Large intestine (tissue), 3 donors: ENCODE results near the gene GRID1. TPM values are rescaled to one million over a fixed set of nuclear protein-coding genes. Genes with fewer than 3 reads are reported as not detected.

Experiments used
- DNase-seq, 2 donors: peaks; one replicate each; pipeline versions ENCODE4 v3.0.0 to v3.0.0-alpha.2; 2013
- H3K27ac ChIP-seq: one replicate; pipeline ENCODE4 v1.5.1; 2013; ENCODE audit warnings: low read length
- H3K27me3 ChIP-seq: 2 replicates; pipeline ENCODE4 v1.6.1; 2013; ENCODE audit warnings: low read length; ENCODE audit not compliant: control insufficient read depth, insufficient read depth
- H3K36me3 ChIP-seq: 2 replicates; pipeline ENCODE4 v1.6.1; 2013; ENCODE audit warnings: low read length; ENCODE audit not compliant: control insufficient read depth, insufficient read depth
- H3K4me1 ChIP-seq: one replicate; pipeline ENCODE4 v1.6.1; 2013; ENCODE audit warnings: low read length; ENCODE audit not compliant: control insufficient read depth, insufficient read depth
- H3K4me3 ChIP-seq: one replicate; pipeline ENCODE4 v1.5.1; 2013; ENCODE audit warnings: low read length
- H3K9me3 ChIP-seq: one replicate; pipeline ENCODE4 v1.6.1; 2013; ENCODE audit warnings: mild to moderate bottlenecking, low read depth, low read length, moderate library complexity; ENCODE audit not compliant: control insufficient read depth
- WGBS: methylation state at CpG from one replicate; pipeline ENCODE4 v1.1.5; 2013; ENCODE audit warnings: low lambda C conversion rate; ENCODE audit not compliant: insufficient coverage; 5-methylcytosine and 5-hydroxymethylcytosine counted together
- polyA plus RNA-seq: library from polyadenylated mRNA; unstranded; fragments of 120-200 nt; gene quantifications from one replicate; pipeline ENCODE4 v1.2.1, GENCODE V29; 2013

GRID1 gene
- polyA plus RNA-seq, 1 donor, result 1.7 TPM

- H3K4me3 ChIP-seq, result no peak overlapping the region
- no peak overlapping the region for H3K27ac ChIP-seq
- H3K9me3 ChIP-seq, result no peaks in the 10 kb centered on the region
- H3K27me3 ChIP-seq, result no peaks in the 10 kb centered on the region
- DNase-seq, result no peak
- no peaks in the 10 kb centered on the region for H3K4me1 ChIP-seq
- H3K36me3 ChIP-seq, result no peaks in the 10 kb centered on the region
These were observed 387.0 kb downstream of the GRID1 start for GRCh38 chr10:85979598-85979997.

DNA sequence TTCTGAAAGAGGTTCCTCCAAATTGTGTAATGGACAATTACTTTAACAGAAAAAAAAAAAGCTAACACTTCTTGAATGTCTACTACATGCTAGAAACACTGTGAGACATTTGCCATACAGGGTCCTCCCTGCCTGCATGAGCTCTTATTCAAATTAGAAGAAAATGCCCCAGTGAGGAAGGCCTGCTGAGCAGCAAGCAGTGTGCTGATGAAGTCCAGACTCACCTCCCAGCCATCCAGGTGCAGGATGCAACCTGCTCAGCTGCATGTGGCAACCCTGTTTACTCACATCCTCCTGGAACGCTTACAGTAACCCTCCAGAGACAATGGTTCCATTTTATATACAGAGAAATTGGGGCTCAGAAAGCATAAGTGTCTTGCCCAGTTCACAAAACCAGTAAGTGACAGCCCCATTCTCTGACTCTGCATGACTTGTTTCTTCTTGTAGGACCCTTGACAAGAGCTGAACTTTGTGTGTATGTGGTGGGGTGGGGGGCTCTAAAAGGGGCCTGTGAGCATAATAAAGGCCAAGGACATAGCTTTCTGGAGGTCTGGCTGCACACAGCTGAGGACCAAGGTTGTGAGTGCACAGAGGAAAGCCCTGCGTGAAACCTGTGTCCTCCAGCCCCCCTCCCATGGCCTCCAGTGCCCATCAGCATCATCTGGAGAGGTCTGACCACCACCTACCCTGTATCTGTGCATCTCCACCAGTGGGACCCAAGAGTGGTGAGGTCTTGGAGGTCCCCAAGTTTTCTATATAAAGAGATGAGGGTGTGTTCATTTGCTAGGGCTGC lies 387.8 kb downstream of the GRID1 start:
- H3K4me3 ChIP-seq, result no peak overlapping the region
- H3K27me3 ChIP-seq, result no peaks in the 10 kb centered on the region
- H3K27ac ChIP-seq, result no peak overlapping the region
- DNase-seq, result no peak
- no peaks in the 10 kb centered on the region for H3K4me1 ChIP-seq
- no peaks in the 10 kb centered on the region for H3K9me3 ChIP-seq
- H3K36me3 ChIP-seq, result no peaks in the 10 kb centered on the region
- WGBS, result no CpG with 5 or more reads among the region's 2 CpGs

DNA sequence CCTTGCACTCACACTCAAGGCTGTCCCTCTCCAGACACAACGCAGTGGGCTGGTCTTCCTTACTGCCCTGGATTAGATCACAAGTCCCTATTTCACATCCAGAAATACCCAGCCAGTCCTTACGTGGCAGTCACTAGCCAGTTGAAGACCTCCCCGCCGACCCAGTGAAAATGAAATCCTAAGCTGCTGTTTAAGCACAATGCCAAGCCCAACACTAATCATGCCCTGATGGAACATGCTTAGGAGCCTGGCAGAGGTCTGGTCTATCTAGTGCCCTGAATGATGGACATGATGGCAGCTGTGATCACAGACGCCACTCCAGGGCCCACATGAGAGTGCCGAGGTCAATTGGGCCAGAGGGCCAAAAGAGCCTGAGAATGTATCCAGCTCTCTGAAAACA lies 389.0 kb downstream of the GRID1 start:
- Histone ChIP-seq H3K4me1 (no peaks in the 10 kb centered on the region), H3K4me3 (no peak overlapping the region), H3K36me3 (no peaks in the 10 kb centered on the region), H3K9me3 (no peaks in the 10 kb centered on the region), H3K27ac (no peak overlapping the region), H3K27me3 (no peaks in the 10 kb centered on the region)
- no CpG with 5 or more reads among the region's 6 CpGs for WGBS
- DNase-seq, result no peak

GRCh38 chr10:85976267-85976793 lies 390.3 kb downstream of the GRID1 start:
- no CpG with 5 or more reads among the region's 6 CpGs for WGBS
- Histone ChIP-seq H3K36me3 (no peaks in the 10 kb centered on the region), H3K9me3 (no peaks in the 10 kb centered on the region), H3K4me1 (no peaks in the 10 kb centered on the region), H3K27ac (no peak overlapping the region), H3K27me3 (no peaks in the 10 kb centered on the region), H3K4me3 (no peak overlapping the region)
- no peak for DNase-seq

- no peaks in the 10 kb centered on the region for H3K27me3 ChIP-seq
- no peaks in the 10 kb centered on the region for H3K36me3 ChIP-seq
- H3K4me3 ChIP-seq, result no peak overlapping the region
- no peak for DNase-seq
- no peaks in the 10 kb centered on the region for H3K9me3 ChIP-seq
- H3K4me1 ChIP-seq, result no peaks in the 10 kb centered on the region
- H3K27ac ChIP-seq, result no peak overlapping the region
These were observed 395.1 kb downstream of the GRID1 start for GRCh38 chr10:85971494-85971893.

DNA sequence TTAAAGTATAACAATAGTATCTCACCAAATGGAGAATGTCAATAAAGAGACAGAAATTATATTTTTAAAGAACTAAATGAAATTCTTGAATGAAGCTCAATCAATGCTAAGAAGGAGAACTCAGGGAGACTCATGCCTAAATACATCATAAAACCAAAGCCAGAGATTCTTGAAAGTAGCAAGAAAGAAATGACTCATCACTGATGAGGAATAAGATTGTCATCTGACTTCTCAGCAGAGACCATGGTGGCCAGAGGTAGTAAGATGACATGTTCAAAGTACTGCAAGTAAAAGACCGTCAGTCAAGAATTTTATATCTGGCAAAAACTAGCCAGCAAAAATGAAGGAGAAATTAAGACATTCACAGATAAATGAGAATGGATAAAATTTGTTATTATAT lies 399.0 kb downstream of the GRID1 start:
- Histone ChIP-seq H3K4me1 (no peaks in the 10 kb centered on the region), H3K4me3 (no peak overlapping the region), H3K27ac (no peak overlapping the region), H3K9me3 (no peaks in the 10 kb centered on the region), H3K36me3 (no peaks in the 10 kb centered on the region), H3K27me3 (no peaks in the 10 kb centered on the region)
- WGBS, result 100% methylated on average over 1 of the region's 1 CpG
- DNase-seq, result no peak

GRCh38 chr10:85961479-85962067 lies 405.0 kb downstream of the GRID1 start:
- H3K4me3 ChIP-seq, result no peak overlapping the region
- H3K27me3 ChIP-seq, result no peaks in the 10 kb centered on the region
- H3K4me1 ChIP-seq, result no peaks in the 10 kb centered on the region
- DNase-seq, result no peak
- WGBS, result 89% methylated on average over 1 of the region's 1 CpG
- H3K27ac ChIP-seq, result no peak overlapping the region
- no peaks in the 10 kb centered on the region for H3K9me3 ChIP-seq
- H3K36me3 ChIP-seq, result no peaks in the 10 kb centered on the region

DNA sequence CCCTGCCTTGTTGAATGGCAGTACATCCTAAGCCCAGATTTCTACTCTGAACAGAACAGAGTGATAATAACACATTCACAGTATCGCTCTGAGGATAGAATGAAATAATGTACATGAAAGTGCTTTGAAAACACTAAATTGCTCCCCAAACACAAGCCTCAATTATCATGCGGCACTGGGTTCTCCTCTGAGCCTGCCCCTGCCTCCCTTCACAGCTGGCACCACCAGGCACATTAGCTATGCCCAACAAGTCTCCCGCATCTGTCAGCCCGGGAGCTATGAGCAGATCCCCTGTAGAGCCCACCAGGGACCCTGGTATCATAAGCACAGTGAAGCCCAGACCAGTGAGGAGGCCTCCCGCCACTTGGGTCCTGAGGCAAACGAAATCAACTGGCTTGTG lies 405.5 kb downstream of the GRID1 start:
- no peaks in the 10 kb centered on the region for H3K9me3 ChIP-seq
- WGBS, result 67% methylated on average over 1 of the region's 6 CpGs

GRCh38 chr10:85959239-85959638 lies 407.4 kb downstream of the GRID1 start:
- H3K9me3 ChIP-seq, result no peaks in the 10 kb centered on the region
- WGBS, result no CpG with 5 or more reads among the region's 3 CpGs
- H3K4me3 ChIP-seq, result no peak overlapping the region
- DNase-seq, result no peak
- no peak overlapping the region for H3K27ac ChIP-seq
- no peaks in the 10 kb centered on the region for H3K36me3 ChIP-seq
- no peaks in the 10 kb centered on the region for H3K27me3 ChIP-seq
- H3K4me1 ChIP-seq, result no peaks in the 10 kb centered on the region

More for the DNA sequence above, 405.5 kb downstream of the GRID1 start:
- no peaks in the 10 kb centered on the region for H3K36me3 ChIP-seq
- H3K4me3 ChIP-seq, result no peak overlapping the region
- no peak for DNase-seq
- H3K27ac ChIP-seq, result no peak overlapping the region
- no peaks in the 10 kb centered on the region for H3K27me3 ChIP-seq
- no peaks in the 10 kb centered on the region for H3K4me1 ChIP-seq

- no peaks in the 10 kb centered on the region for H3K4me1 ChIP-seq
- H3K36me3 ChIP-seq, result no peaks in the 10 kb centered on the region
- H3K27ac ChIP-seq, result no peak overlapping the region
- H3K4me3 ChIP-seq, result no peak overlapping the region
- H3K27me3 ChIP-seq, result no peaks in the 10 kb centered on the region
- no CpG with 5 or more reads among the region's 2 CpGs for WGBS
- no peak for DNase-seq
- no peaks in the 10 kb centered on the region for H3K9me3 ChIP-seq
These were observed 415.7 kb downstream of the GRID1 start for GRCh38 chr10:85950921-85951320.
